Mucosa of descending colon (tissue), 3 donors: ENCODE measurements around the gene STX3. TPM values are rescaled to one million over a fixed set of nuclear protein-coding genes. Genes with fewer than 3 reads are reported as not detected.
A peak's percentile ranks its signal among the peaks of the same experiment; 100 is the strongest.

ENCODE experiments used
- ATAC-seq: fragments of 200-7000 bp; cut with Tn5 transposase; one replicate; pipeline ENCODE4 v1.9.1; 2020; ENCODE audit warnings: mild to moderate bottlenecking, moderate library complexity
- DNase-seq, 3 donors: peaks; one replicate each; pipeline ENCODE4 v3.0.0-alpha.2; 2020
- H3K36me3 ChIP-seq: fragments of 200-600 bp; one replicate; pipeline ENCODE4 v1.8.0; 2021; ENCODE audit warnings: low read depth, mild to moderate bottlenecking
- H3K4me1 ChIP-seq: fragments of 200-600 bp; one replicate; pipeline ENCODE4 v1.8.0; 2021; ENCODE audit warnings: low read depth, mild to moderate bottlenecking
- H3K4me3 ChIP-seq: fragments of 200-600 bp; one replicate; pipeline ENCODE4 v1.8.0; 2021; ENCODE audit warnings: mild to moderate bottlenecking
- H3K9me3 ChIP-seq: fragments of 200-600 bp; one replicate; pipeline ENCODE4 v1.8.0; 2021; ENCODE audit warnings: mild to moderate bottlenecking
- intact Hi-C, 2 donors: fragments of 100-400 bp; cut with DNase I in 1 of 2; cut with micrococcal nuclease in 1 of 2; formaldehyde crosslinking; loops; one replicate each; pipeline versions ENCODE4 v1.11.0 to v1.11.1; 2022; cut with DNase I, micrococcal nuclease
- total RNA-seq, 3 donors: library from RNA; stranded (reverse); fragmentation: NEBNext Ultra II Directional in 2 of 3; extraction: Animal tissue kit (Norgen Biotek cat#: 25700) in 2 of 3; gene quantifications; one replicate each; pipeline versions ENCODE4 v1.2.1 to v1.2.4, GENCODE V29; 2021 to 2023
- TF ChIP-seq, protein P1 (sequence below): fragments of 200-600 bp; IDR thresholded peaks from one replicate; pipeline ENCODE4 v1.8.0; 2022; ENCODE audit warnings: antibody characterized with exemption, mild to moderate bottlenecking
- donor health status: DM: no; HTN: no; CAD: no; lungs with moderate emphysema.
- donor health status: DM: no; HTN: no; CAD: no.
- donor health status: DM: no; HTN: yes; CAD: no.

Gene STX3
- total RNA-seq, 3 donors from 2014 or later = 69.5 to 129 (median 96.1) TPM

DNA sequence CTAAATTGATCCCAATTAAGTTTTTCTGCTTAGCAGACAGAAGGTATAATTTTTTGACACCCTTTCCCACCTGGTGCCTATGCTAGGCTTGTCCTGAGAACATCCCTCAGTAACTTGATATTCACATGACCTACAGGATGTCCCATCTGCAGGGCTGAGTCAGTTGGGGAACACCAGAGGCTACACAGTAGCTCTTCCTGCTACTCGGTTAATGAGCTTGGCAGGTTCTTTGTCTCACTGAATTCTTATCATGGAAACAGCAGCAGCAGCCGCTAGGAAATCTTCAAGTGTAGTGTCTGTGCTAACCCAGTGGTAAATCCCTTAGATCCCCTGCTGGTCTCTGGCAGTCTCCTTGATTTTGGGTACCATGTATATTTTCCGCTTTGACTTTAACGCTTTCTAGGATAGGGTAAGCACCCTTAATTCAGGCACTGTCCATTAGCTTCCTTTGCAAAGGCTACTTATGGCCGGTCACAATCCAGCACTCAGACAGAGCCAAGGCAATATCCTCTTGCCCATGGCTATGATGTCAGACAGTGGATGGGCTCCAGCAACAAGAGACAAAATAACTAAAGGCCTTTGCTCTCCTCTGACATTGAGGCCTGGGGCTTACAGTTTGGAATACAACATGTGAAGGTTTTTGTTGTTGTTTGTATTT is 46.9 kb downstream of the STX3 start:
- ATAC-seq (no peak), DNase-seq (no peak)
- peaks cover 22% of the 10 kb centered on the region for H3K4me1 ChIP-seq
- no peaks in the 10 kb centered on the region for H3K9me3 ChIP-seq
- no peaks in the 10 kb centered on the region for H3K36me3 ChIP-seq
- no peak overlapping the region for H3K4me3 ChIP-seq
- TF ChIP-seq, protein P1, sequence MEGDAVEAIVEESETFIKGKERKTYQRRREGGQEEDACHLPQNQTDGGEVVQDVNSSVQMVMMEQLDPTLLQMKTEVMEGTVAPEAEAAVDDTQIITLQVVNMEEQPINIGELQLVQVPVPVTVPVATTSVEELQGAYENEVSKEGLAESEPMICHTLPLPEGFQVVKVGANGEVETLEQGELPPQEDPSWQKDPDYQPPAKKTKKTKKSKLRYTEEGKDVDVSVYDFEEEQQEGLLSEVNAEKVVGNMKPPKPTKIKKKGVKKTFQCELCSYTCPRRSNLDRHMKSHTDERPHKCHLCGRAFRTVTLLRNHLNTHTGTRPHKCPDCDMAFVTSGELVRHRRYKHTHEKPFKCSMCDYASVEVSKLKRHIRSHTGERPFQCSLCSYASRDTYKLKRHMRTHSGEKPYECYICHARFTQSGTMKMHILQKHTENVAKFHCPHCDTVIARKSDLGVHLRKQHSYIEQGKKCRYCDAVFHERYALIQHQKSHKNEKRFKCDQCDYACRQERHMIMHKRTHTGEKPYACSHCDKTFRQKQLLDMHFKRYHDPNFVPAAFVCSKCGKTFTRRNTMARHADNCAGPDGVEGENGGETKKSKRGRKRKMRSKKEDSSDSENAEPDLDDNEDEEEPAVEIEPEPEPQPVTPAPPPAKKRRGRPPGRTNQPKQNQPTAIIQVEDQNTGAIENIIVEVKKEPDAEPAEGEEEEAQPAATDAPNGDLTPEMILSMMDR = no peak
- intact Hi-C loops = loop anchor here (2.0 to 5.0 kb wide), 2 partner anchors 45 to 49 kb away; partner anchors contain the start of gene STX3 (in 1 of the 2)

DNA sequence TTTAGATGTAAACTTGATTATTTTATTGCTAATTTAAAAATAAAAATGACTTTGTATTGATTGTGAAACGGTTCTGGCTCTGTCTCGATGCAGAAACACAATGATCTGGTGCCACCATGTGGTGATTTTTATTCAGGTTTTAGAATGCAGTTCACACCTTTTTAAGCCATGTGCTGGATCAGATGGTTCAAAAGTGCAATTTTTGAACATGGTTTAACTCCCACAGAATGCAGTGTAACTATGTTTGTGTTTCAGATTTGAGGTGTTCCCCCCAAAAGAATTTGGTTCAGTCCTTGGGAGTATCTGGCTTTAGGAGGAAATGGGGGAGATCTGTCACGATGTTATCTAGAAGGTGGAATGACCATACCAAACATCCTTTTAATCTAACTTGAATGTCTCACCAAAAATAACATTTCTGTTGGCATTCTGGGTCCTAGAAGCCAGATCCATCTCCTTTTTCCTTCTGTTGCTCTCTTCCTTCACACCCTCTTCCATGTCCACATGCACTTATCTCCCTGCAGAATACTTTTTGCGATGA is 47.5 kb downstream of the STX3 start:
- Histone ChIP-seq H3K36me3 (no peaks in the 10 kb centered on the region), H3K4me3 (no peak overlapping the region), H3K4me1 (peaks cover 22% of the 10 kb centered on the region), H3K9me3 (no peaks in the 10 kb centered on the region)
- intact Hi-C loops = loop anchor here (2.0 to 5.0 kb wide), 2 partner anchors 45 to 50 kb away; partner anchors contain the start of gene STX3 (in 1 of the 2)
- TF ChIP-seq, protein P1 = peak; percentile 28
- peak in 1 of 3 donors; percentile 86 for DNase-seq
- peak; percentile 60 for ATAC-seq

DNA sequence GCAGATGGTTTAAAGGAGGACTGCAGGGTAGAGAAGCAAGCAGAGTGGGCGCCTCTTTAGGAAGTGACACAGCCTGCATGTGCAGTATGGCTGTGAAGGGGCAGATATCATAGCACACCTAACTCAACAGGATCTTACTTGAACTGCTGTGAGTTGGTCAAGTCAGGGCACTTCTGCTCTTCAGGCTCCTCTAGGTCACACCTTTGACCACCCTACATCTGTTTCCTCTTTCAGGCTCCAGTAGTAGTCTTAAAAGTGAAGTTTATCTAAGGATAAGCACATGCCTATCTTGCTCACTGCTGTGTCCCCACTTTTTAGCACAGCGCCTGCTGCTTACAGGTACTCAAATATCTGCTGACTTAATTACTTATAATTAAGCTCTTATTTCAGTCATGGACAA is 48.9 kb downstream of the STX3 start:
- no peaks in the 10 kb centered on the region for H3K36me3 ChIP-seq
- TF ChIP-seq, protein P1 = no peak

DNA sequence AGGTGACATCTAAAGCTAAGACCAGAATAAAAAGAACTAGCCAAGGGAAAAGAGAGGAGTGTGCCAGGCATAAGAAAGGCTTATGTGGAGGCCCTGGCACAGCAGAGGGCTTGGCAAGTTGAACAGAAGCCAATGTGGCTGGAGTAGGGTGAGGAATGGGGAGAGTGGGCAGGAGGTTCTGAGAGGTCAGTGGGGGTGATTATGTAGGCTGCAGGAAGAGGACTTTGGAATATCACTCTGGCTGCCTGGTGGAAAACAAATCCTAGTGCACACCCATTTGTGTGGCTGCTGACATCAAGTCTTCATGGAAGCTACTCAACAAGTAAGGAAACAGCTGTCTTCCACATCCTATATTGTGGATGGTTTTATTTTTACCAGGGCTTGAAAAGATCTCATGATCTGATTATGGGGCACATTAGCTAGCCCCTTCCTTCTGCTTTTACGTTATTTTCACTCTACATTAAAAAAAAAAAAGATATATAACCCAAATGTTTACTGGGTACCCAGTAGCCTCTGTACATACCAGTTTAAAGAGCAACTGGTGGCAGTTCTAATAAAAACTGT is 52.0 kb downstream of the STX3 start:
- intact Hi-C loops = no loop called here
- peak in 1 of 3 donors; percentile 19 for DNase-seq
- Histone ChIP-seq H3K4me1 (peaks cover 8% of the 10 kb centered on the region), H3K36me3 (no peaks in the 10 kb centered on the region), H3K4me3 (no peak overlapping the region), H3K9me3 (no peaks in the 10 kb centered on the region)
- TF ChIP-seq, protein P1 = no peak
- ATAC-seq = peak; percentile 18

More for the DNA sequence above, 48.9 kb downstream of the STX3 start:
- intact Hi-C loops = loop anchor here in 1 of 2 donors (5.0 kb wide), 1 partner anchor 47 kb away; the partner anchor contains the start of gene STX3
- DNase-seq = no peak
- peaks cover 22% of the 10 kb centered on the region for H3K4me1 ChIP-seq
- H3K9me3 ChIP-seq = no peaks in the 10 kb centered on the region
- no peak overlapping the region for H3K4me3 ChIP-seq
- ATAC-seq = no peak

DNA sequence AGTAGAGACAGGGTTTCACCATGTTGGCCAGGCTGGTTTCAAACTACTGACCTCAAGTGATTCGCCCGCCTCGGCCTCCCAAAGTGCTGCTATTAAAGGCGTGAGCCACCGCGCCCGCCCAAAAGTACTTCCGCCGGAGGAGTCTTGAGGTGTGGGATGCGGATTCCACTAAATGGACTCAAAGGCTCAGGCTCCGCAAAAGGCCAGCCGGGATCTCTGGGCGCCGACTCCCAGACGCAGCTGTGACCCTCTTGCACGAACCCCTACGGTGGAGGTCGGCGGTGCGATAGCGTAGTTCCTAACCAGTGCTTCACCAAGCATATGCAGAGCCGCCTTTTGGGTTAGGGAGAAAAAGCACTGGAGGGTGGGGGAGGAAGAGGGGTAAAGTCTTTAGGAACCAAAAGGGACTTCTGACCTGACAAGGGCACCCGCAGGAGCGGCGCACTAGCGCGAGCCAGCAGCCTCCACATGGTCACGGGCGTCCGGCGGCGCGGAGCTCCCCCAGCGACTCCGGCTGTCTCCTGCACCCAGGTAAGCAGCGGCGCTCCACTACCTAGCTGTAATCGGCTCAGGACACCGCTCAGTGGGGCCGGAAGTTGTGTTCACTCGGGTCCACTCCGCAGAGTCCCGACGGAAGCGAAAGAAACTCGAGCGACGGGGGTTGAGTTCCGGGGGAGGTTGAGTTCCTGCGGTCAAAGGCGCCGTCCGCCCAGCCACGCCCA is 55.2 kb downstream of the STX3 start, which contains the start of gene MRPL16:
TSS of gene MRPL16 (minus strand) at position 590 of the 722 bp plus-strand sequence. CDS start at position 470, 120 bp downstream.
- Histone ChIP-seq H3K36me3 (no peaks in the 10 kb centered on the region), H3K4me3 (peak within 1 kb of the TSS; percentile 35), H3K4me1 (peaks cover 8% of the 10 kb centered on the region), H3K9me3 (no peaks in the 10 kb centered on the region)
- ATAC-seq (peak; percentile 99), DNase-seq (peak; percentile 88 to 95 (median 94))
- intact Hi-C loops = no loop called here
- TF ChIP-seq, protein P1 = no peak
